DMS153 treated with DMSO at 0.1 percent for 48 hours (cell line): Measurements from ENCODE around the gene FOXP1.

Experiments
- DNase-seq: peaks from one replicate; lab custom pipeline; 2025; ENCODE audit not compliant: unreplicated experiment; lab: John Stamatoyannopoulos, UW

The FOXP1 gene

DNA sequence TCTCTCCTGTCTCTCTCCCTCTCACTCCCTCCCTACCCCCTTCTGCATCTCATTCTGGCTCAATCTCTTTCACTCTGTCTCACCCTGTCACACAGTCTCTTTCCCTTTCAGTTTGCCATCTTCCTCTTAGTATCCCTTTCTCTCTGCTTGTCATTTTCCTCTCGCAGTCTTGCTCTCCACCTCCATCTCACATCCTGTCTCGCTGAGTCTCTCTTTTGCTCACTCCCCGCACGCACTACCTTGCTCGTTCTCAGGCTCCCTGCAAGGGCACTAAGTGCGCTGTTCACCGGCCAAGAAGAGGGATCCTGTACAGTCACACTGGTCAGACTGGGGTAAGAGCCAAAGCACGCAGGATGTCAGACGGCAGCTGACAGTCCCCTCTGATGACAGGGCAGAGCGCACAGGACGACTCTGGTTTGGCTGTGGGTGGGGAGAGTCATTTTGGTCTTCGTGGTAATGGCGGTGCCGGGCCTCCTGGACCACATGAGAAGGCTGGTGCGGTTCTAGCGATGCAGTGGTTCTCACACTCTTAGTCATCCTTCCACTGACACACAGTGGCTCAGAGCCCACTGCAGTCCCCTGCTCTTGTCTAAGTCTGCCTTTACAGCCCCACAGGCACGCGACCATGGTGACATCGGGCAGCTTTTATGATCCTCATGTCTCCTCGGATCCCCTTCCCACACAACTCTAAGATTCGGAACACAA is 356.8 kb downstream of the FOXP1 start:
- no peak for DNase-seq

DNA sequence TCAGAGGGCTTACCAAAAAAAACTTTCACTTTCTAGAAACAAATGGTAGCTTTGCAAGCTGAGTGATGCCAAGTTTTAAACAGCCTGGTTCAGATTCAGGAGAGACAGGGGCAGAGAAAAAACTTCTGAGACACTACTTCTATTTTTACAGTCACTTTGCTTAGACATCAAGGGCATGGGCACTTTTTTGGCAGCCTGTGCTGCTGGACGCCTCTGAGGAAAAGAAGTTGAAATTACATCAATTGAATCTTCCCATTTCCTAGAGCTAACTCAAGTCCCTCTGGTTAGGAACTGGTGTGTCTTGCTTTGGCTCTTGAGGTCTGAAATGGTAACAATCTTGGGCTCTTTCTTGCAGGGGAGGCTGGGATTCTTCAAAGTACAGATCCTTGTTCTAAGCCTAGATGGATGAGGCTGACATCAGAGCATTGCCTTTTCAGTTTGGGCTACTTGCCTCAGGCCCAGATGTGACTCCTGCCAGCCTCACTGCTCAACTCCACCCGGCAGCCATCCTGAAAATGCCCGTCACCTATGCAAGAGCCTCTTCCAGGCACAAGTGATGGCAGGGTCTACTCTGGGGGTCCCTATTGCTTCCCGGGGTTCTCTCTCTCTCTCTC is 357.5 kb downstream of the FOXP1 start:
- DNase-seq: no peak

- DNase-seq: no peak
Observed at GRCh38 chr3:71225002-71225684, 358.4 kb downstream of the FOXP1 start.

GRCh38 chr3:71219744-71220638 is 363.5 kb downstream of the FOXP1 start:
- no peak for DNase-seq

GRCh38 chr3:71218508-71218907 is 365.0 kb downstream of the FOXP1 start:
- DNase-seq: no peak

DNA sequence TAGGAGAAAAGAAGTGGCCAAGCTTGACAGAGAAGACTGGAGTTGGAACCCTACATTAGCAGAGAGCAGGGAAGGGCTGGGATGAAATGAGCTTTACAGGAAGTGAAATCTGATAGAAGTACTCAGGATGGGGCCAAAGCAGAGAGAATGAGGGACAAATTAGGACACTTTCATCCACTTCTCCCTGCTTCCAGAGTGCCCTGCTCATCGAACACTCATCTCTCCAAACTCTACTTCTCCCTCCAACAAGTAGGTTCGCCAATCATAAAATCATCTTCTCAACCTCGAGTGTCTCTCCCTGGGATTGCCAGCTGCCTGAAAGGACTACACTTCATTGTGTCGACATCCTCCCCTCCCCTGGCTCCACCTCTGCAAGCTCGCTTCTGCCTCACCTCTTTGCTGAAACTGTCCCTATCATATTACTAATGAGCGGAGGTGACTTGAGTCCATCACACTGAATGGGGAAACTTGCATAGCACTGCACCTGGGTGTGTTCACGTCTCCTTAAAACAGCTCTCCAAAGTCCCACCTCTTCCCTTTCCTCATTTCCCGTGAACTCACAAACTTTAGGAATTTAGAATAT is 365.8 kb downstream of the FOXP1 start:
- no peak for DNase-seq

GRCh38 chr3:71215351-71215750 is 368.2 kb downstream of the FOXP1 start:
- no peak for DNase-seq

GRCh38 chr3:71214797-71215196 is 368.7 kb downstream of the FOXP1 start:
- DNase-seq: no peak

- no peak for DNase-seq
Observed at GRCh38 chr3:71214016-71214415, 369.5 kb downstream of the FOXP1 start.

- DNase-seq: no peak
Observed at GRCh38 chr3:71211083-71211482, 372.4 kb downstream of the FOXP1 start.

DNA sequence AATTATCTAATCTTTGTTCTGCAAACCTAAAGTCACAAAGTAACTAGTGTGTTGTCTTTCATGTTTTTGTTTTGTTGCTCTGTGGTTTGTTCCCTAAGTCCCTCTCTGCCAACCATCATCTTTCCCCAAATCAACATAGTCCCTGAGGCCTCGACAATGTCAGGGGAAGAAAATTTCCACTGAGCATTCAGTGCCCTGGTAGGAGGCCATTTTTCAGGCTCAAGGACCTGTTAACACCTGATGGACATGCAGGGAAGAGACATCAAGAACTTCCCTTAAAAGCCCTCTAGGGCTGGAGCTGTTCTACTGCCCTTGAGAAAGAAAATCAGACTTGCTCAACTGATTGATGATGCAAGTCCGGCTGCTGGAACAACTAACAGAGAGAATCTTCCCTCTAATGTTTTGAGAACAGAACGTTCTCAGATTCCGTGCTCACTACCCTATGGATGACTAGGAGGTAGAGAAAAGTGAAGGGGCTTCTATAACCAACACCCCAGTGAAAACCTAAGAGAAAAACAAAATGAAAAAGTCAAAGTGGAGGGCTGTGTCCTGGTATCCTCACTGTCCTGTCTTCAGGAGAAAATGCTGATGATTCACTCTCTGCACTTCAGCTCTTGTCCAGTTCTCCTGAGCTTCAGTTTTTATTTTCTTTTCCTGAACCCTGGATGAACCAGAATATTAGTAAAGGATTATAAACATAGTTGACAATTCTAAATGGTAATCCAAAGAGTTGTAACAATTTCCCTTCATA is 373.1 kb downstream of the FOXP1 start:
- no peak for DNase-seq

GRCh38 chr3:71208211-71209095 is 375.1 kb downstream of the FOXP1 start:
- DNase-seq: peak; percentile 37

DNA sequence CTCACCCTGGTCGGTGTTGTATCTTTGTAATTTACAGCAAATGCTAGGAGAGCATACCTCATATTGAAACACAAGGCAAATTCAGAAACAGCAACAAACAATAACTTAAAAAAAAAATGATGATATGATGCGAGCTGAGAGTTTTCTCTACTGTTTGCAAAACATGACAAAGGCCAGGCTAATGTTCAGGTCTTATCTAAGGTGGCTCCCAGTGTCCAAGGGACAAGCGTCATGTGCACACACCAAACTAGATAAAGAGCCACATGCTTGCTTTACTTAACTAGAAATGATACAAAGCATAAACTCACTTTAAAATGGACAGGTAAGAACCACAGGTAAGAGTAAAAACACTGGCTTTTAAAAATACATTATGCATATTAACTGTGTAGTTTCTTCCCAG is 375.9 kb downstream of the FOXP1 start:
- no peak for DNase-seq

- DNase-seq: no peak
Observed at GRCh38 chr3:71206305-71207165, 377.0 kb downstream of the FOXP1 start.

DNA sequence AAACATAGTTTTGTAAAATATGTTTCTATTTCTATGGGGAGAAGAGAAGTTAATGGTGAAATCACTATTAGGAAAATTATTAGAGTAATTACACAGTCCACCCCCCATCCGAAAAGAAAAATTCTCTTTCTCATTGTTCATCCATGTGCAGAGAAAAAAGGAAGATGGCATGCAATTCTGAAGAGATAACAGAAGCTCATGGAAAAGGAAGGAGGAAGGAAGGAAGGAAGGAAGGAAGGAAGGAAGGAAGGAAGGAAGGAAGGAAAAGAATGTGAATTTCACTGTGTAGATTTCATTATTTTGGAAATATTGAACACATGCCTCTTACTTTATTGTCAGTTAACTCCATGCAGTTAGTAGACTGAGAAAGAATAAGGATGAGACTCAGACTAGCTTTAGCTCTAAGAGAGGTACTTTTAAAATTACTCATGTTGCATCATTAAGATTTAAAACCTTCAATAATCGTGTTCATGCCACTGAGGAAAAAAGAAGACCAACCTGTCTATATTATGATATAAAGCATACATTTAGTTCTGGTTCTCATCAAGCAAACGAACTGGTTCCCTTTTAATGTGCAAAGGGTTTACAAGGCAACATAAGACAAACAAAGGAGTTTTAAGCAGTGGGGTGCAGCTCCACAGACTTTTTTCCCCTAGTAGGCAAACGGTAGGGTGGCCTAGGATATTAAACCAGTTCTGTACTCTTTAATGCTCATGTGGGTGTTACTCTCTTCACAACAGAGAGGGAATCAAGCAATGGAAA is 379.6 kb downstream of the FOXP1 start:
- no peak for DNase-seq

GRCh38 chr3:71202848-71203533 is 380.5 kb downstream of the FOXP1 start:
- DNase-seq: no peak

- DNase-seq: no peak
Observed at GRCh38 chr3:71201939-71202338, 381.6 kb downstream of the FOXP1 start.
